HG03135 (cell line): ENCODE results near the gene COBL.

Experiments
- ATAC-seq: cut with Tn5 transposase; IDR thresholded peaks from one replicate; pipeline ENCODE4 v1.9.1; 2021; ENCODE audit warnings: mild to moderate bottlenecking, moderate library complexity; ENCODE audit not compliant: unreplicated experiment

Gene COBL

GRCh38 chr7:50977421-50977820 lies 339.2 kb downstream of the COBL start:
- no peak for ATAC-seq

- no peak for ATAC-seq
These were observed 340.5 kb downstream of the COBL start for GRCh38 chr7:50976064-50976463.

DNA sequence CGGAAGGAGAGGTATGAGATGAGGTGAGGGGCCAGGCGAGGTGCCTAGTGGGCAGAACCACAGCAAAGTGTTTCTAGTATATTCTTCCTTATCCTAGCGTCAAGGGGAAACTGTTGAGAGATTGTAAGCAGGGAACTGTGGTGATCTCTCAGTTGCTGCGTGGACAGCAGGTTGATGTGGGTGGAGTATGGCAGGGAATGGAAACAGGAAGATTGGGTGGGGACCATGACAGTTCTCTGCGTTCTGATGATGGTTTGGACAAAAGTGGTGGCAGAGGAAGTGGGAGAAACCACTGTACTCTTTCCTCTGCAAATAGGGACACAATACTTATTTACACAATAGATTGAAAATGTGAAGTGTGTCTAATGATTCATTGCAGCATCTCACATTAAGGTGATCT lies 342.4 kb downstream of the COBL start:
- ATAC-seq: no peak

GRCh38 chr7:50973814-50974213 lies 342.8 kb downstream of the COBL start:
- no peak for ATAC-seq

DNA sequence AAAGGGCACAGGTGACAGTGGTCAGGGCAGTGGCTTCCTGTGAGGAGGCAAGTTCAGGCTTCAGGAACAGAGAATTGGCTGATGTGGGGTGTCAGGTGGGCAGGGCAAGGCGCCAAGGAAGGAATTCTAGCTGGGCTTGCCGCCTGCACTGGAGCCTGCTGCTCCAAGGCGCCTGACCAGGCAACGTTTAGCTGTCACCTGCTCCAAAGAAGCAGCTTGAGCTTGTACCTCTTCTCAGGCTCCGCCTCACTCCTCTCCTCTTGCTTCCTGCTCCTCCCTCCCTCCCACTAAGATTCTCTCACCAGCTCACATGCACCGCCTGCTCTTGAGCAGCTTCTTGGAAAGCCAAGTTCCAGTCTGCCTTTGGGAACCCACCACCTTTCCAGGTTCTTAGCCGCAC lies 346.5 kb downstream of the COBL start:
- ATAC-seq: no peak
